HEK293 (cell line): Measurements from ENCODE around the gene LENEP.

ENCODE experiments used
- CTCF ChIA-PET: fragments of 350-600 bp; formaldehyde crosslinking; extraction: SDS; loops from one replicate; lab custom pipeline; 2021; ENCODE audit warnings: antibody characterized with exemption; lab: Yijun Ruan, JAX
- POLR2A ChIA-PET: fragments of 300-600 bp; formaldehyde crosslinking; extraction: SDS; loops from one replicate; lab custom pipeline; 2020; ENCODE audit warnings: antibody characterized with exemption, inconsistent platforms; lab: Yijun Ruan, JAX
- H3K27ac ChIP-seq: fragments of 200-500 bp; sonication (Bioruptor generic); 2 replicates; pipeline ENCODE4 v1.5.1; 2014; ENCODE audit warnings: low read depth, low read length, control low read depth, inconsistent platforms; ENCODE audit errors: extremely low read depth
- H3K36me3 ChIP-seq, 2 experiments: fragments of 200-500 bp in 1 of 2; sonication (Bioruptor generic) in 1 of 2; 1 replicate in 1 of 2; 2 replicates in 1 of 2; pipeline ENCODE4 v1.5.1; 2014 to 2017; ENCODE audit warnings: inconsistent platforms in 2 of 2, low read length in 2 of 2; ENCODE audit not compliant: control insufficient read depth in 2 of 2, insufficient read depth in 1 of 2
- H3K4me1 ChIP-seq: fragments of 200-500 bp; sonication (Bioruptor generic); 2 replicates; pipeline ENCODE4 v1.5.1; 2014; ENCODE audit warnings: mild to moderate bottlenecking, low read length, inconsistent platforms; ENCODE audit not compliant: control insufficient read depth, insufficient read depth
- H3K4me3 ChIP-seq: 2 replicates; pipeline ENCODE4 v1.5.1; 2011; ENCODE audit warnings: low read depth, mild to moderate bottlenecking, control low read depth, low read length, moderate library complexity
- H3K9me3 ChIP-seq: fragments of 200-500 bp; sonication (Bioruptor generic); 2 replicates; pipeline ENCODE4 v1.5.1; 2014; ENCODE audit warnings: low read depth, low read length, inconsistent platforms; ENCODE audit not compliant: control insufficient read depth, insufficient read depth
- GLIS2 ChIP-seq: fragments of 450-650 bp; formaldehyde crosslinking; IDR thresholded peaks from 2 replicates; pipeline ENCODE4 v1.5.1; 2016; ENCODE audit warnings: missing biosample characterization, missing genetic modification characterization
- IKZF3 ChIP-seq: fragments of 450-650 bp; IDR thresholded peaks from 2 replicates; pipeline ENCODE4 v1.5.0; 2018; ENCODE audit warnings: missing biosample characterization, mild to moderate bottlenecking, missing genetic modification characterization, moderate library complexity
- KLF1 ChIP-seq: fragments of 450-650 bp; formaldehyde crosslinking; IDR thresholded peaks from 2 replicates; pipeline ENCODE4 v1.5.1; 2016; ENCODE audit warnings: missing biosample characterization, missing genetic modification characterization
- KLF7 ChIP-seq: fragments of 450-650 bp; formaldehyde crosslinking; IDR thresholded peaks from 2 replicates; pipeline ENCODE4 v1.5.1; 2016; ENCODE audit warnings: missing biosample characterization, missing genetic modification characterization, borderline replicate concordance
- TRIM28 ChIP-seq: IDR thresholded peaks from 2 replicates; pipeline ENCODE4 v1.6.1; 2011; ENCODE audit warnings: low read length, control low read depth, borderline replicate concordance
- ZBTB48 ChIP-seq: fragments of 450-650 bp; formaldehyde crosslinking; IDR thresholded peaks from 2 replicates; pipeline ENCODE4 v1.5.1; 2016; ENCODE audit warnings: missing biosample characterization, missing genetic modification characterization
- ZFP37 ChIP-seq: fragments of 450-650 bp; formaldehyde crosslinking; IDR thresholded peaks from 2 replicates; pipeline ENCODE4 v1.5.1; 2016; ENCODE audit warnings: missing biosample characterization, missing genetic modification characterization
- ZNF132 ChIP-seq: fragments of 450-650 bp; formaldehyde crosslinking; IDR thresholded peaks from 2 replicates; pipeline ENCODE4 v1.5.1; 2017; ENCODE audit warnings: missing biosample characterization, missing genetic modification characterization, borderline replicate concordance
- ZNF16 ChIP-seq: fragments of 450-650 bp; formaldehyde crosslinking; IDR thresholded peaks from 2 replicates; pipeline ENCODE4 v1.5.1; 2016; ENCODE audit warnings: low read depth, missing biosample characterization, missing genetic modification characterization
- ZNF501 ChIP-seq: fragments of 450-650 bp; formaldehyde crosslinking; IDR thresholded peaks from 2 replicates; pipeline ENCODE4 v1.5.1; 2016; ENCODE audit warnings: missing biosample characterization, missing genetic modification characterization
- ZNF596 ChIP-seq: fragments of 450-650 bp; IDR thresholded peaks from 2 replicates; pipeline ENCODE4 v1.5.0; 2018; ENCODE audit warnings: missing biosample characterization, mild to moderate bottlenecking, missing genetic modification characterization, moderate library complexity
- ZNF777 ChIP-seq: fragments of 450-650 bp; formaldehyde crosslinking; IDR thresholded peaks from 2 replicates; pipeline ENCODE4 v1.5.1; 2017; ENCODE audit warnings: missing biosample characterization, missing genetic modification characterization, borderline replicate concordance
- ZSCAN23 ChIP-seq: fragments of 450-650 bp; formaldehyde crosslinking; IDR thresholded peaks from 2 replicates; pipeline ENCODE4 v1.5.1; 2016; ENCODE audit warnings: missing biosample characterization, missing genetic modification characterization
- TF ChIP-seq, protein P1 (sequence below): fragments of 450-650 bp; formaldehyde crosslinking; IDR thresholded peaks from 2 replicates; pipeline ENCODE4 v1.5.1; 2016; ENCODE audit warnings: missing biosample characterization, missing genetic modification characterization
- TF ChIP-seq, protein P2 (sequence below): fragments of 450-650 bp; formaldehyde crosslinking; IDR thresholded peaks from 2 replicates; pipeline ENCODE4 v1.5.1; 2016; ENCODE audit warnings: missing biosample characterization, missing genetic modification characterization
- TF ChIP-seq, protein P3 (sequence below): fragments of 450-650 bp; formaldehyde crosslinking; IDR thresholded peaks from 2 replicates; pipeline ENCODE4 v1.5.1; 2016; ENCODE audit warnings: missing biosample characterization, missing genetic modification characterization
- TF ChIP-seq, protein P4 (sequence below): fragments of 450-650 bp; formaldehyde crosslinking; IDR thresholded peaks from 2 replicates; pipeline ENCODE4 v1.5.1; 2016; ENCODE audit warnings: missing biosample characterization, missing genetic modification characterization

LENEP gene

DNA sequence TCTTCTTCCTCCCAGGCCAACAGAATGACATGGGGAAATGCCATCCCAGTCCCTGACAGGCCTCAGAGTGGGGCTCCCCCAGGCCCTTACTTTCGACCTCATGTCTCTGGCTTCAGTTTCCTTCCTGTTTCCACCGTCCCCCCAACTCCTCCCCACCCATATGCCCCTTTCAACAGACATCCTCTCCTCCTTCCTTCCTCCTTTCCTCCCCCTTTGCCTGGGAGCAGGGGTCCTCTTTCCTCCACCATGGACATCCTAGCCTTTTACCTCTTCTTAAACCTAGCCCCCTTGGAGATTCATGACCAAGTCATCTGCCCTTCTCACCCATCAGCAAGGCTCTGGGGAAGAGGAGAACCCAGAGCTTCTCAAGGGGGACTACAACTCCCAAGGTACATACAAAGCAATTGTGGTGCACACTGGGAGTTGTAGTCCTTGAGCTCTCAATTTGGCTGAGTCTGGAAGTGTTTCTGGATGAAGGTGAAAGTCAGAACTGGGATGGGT lies 13.3 kb downstream of the LENEP start (continued):
- TF ChIP-seq, protein P1, sequence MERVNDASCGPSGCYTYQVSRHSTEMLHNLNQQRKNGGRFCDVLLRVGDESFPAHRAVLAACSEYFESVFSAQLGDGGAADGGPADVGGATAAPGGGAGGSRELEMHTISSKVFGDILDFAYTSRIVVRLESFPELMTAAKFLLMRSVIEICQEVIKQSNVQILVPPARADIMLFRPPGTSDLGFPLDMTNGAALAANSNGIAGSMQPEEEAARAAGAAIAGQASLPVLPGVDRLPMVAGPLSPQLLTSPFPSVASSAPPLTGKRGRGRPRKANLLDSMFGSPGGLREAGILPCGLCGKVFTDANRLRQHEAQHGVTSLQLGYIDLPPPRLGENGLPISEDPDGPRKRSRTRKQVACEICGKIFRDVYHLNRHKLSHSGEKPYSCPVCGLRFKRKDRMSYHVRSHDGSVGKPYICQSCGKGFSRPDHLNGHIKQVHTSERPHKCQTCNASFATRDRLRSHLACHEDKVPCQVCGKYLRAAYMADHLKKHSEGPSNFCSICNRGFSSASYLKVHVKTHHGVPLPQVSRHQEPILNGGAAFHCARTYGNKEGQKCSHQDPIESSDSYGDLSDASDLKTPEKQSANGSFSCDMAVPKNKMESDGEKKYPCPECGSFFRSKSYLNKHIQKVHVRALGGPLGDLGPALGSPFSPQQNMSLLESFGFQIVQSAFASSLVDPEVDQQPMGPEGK, result 0 out of 2 replicates have a peak, but pooled peaks have one; percentile 41
- no peak for TF ChIP-seq ZNF596
- TF ChIP-seq KLF7, result no peak

DNA sequence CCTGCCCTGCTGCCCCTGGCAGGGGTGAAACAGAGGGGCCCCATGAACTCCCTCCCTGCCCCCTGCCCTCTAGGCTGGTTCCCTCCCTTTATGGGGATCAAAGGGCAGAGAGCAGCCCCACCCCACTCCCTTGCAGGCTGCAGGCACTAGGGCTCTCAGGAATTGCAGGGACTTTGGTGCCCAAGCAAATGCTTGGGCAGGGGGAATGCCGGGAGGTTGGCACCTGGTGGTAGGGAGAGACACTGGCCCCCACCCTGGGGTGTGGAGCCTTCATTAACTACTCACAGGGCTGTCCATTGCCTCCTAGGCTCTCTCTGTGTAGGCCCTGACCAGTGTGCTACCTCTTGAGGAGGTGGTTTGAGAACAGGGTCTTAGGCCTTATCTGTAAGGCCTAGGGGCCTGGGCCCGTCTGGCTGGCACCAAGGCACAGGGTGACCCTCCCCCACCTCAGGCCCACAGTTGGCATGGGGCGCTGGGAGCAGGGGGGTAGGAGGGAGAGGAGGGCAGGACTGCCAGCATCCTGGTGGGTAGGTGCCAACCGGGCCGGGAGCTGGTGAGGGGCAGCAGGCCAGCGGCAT lies 14.0 kb downstream of the LENEP start:
- ChIA-PET CTCF (interaction anchor here (0.5 to 3.5 kb wide), 5 partner anchors 8 to 55 kb away, joined by 3 to 30 read pairs (median 3); no protein-coding TSS in a partner anchor), POLR2A (interaction anchor here (0.7 to 1.5 kb wide), 4 partner anchors 10 to 34 kb away, joined by 3 to 7 read pairs (median 4); partner anchors contain the start of gene FLAD1)
- Histone ChIP-seq H3K4me3 (no peak overlapping the region), H3K36me3 (peaks cover 0 to 2% of the 10 kb centered on the region in 2 experiments; a peak in 1 of 3 replicates), H3K9me3 (no peaks in the 10 kb centered on the region), H3K4me1 (peaks cover 13% of the 10 kb centered on the region), H3K27ac (no peak overlapping the region)
- TF ChIP-seq ZBTB48 (tag by site-specific recombination), result no peak
- TF ChIP-seq ZSCAN23 (tag by site-specific recombination), result no peak
- TF ChIP-seq ZNF501, result no peak
- no peak for TF ChIP-seq ZNF16 (tag by site-specific recombination)
- no peak for TF ChIP-seq ZNF777 (tag by site-specific recombination)
- TF ChIP-seq ZFP37 (tag by site-specific recombination), result no peak
- TF ChIP-seq, protein P2, sequence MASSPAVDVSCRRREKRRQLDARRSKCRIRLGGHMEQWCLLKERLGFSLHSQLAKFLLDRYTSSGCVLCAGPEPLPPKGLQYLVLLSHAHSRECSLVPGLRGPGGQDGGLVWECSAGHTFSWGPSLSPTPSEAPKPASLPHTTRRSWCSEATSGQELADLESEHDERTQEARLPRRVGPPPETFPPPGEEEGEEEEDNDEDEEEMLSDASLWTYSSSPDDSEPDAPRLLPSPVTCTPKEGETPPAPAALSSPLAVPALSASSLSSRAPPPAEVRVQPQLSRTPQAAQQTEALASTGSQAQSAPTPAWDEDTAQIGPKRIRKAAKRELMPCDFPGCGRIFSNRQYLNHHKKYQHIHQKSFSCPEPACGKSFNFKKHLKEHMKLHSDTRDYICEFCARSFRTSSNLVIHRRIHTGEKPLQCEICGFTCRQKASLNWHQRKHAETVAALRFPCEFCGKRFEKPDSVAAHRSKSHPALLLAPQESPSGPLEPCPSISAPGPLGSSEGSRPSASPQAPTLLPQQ (tag by site-specific recombination), result no peak
- TF ChIP-seq, protein P3, sequence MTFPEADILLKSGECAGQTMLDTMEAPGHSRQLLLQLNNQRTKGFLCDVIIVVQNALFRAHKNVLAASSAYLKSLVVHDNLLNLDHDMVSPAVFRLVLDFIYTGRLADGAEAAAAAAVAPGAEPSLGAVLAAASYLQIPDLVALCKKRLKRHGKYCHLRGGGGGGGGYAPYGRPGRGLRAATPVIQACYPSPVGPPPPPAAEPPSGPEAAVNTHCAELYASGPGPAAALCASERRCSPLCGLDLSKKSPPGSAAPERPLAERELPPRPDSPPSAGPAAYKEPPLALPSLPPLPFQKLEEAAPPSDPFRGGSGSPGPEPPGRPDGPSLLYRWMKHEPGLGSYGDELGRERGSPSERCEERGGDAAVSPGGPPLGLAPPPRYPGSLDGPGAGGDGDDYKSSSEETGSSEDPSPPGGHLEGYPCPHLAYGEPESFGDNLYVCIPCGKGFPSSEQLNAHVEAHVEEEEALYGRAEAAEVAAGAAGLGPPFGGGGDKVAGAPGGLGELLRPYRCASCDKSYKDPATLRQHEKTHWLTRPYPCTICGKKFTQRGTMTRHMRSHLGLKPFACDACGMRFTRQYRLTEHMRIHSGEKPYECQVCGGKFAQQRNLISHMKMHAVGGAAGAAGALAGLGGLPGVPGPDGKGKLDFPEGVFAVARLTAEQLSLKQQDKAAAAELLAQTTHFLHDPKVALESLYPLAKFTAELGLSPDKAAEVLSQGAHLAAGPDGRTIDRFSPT, result peak; percentile 76; the same call in 1 of the 2 replicates
- TF ChIP-seq IKZF3 (tag by site-specific recombination), result no peak
- TF ChIP-seq, protein P1, result peak; percentile 13
- peak; percentile 33; the same call in 1 of the 2 replicates for TF ChIP-seq GLIS2 (tag by site-specific recombination)
- TF ChIP-seq TRIM28, result no peak
- no peak for TF ChIP-seq ZNF132 (tag by site-specific recombination)
- TF ChIP-seq, protein P4, sequence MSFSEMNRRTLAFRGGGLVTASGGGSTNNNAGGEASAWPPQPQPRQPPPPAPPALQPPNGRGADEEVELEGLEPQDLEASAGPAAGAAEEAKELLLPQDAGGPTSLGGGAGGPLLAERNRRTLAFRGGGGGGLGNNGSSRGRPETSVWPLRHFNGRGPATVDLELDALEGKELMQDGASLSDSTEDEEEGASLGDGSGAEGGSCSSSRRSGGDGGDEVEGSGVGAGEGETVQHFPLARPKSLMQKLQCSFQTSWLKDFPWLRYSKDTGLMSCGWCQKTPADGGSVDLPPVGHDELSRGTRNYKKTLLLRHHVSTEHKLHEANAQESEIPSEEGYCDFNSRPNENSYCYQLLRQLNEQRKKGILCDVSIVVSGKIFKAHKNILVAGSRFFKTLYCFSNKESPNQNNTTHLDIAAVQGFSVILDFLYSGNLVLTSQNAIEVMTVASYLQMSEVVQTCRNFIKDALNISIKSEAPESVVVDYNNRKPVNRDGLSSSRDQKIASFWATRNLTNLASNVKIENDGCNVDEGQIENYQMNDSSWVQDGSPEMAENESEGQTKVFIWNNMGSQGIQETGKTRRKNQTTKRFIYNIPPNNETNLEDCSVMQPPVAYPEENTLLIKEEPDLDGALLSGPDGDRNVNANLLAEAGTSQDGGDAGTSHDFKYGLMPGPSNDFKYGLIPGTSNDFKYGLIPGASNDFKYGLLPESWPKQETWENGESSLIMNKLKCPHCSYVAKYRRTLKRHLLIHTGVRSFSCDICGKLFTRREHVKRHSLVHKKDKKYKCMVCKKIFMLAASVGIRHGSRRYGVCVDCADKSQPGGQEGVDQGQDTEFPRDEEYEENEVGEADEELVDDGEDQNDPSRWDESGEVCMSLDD (tag by site-specific recombination), result no peak
- 0 out of 2 replicates have a peak, but pooled peaks have one; percentile 23 for TF ChIP-seq KLF1 (tag by site-specific recombination)
